ENCODE data around the gene TRPM3.

GRCh38 chr9:70566066-70566465 lies 555.4 kb downstream of the TRPM3 start:
- TF ChIP-seq, protein P1, sequence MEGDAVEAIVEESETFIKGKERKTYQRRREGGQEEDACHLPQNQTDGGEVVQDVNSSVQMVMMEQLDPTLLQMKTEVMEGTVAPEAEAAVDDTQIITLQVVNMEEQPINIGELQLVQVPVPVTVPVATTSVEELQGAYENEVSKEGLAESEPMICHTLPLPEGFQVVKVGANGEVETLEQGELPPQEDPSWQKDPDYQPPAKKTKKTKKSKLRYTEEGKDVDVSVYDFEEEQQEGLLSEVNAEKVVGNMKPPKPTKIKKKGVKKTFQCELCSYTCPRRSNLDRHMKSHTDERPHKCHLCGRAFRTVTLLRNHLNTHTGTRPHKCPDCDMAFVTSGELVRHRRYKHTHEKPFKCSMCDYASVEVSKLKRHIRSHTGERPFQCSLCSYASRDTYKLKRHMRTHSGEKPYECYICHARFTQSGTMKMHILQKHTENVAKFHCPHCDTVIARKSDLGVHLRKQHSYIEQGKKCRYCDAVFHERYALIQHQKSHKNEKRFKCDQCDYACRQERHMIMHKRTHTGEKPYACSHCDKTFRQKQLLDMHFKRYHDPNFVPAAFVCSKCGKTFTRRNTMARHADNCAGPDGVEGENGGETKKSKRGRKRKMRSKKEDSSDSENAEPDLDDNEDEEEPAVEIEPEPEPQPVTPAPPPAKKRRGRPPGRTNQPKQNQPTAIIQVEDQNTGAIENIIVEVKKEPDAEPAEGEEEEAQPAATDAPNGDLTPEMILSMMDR (IDR thresholded peaks at IDR 0.05), result no peak
- no peak for TF ChIP-seq REST (IDR thresholded peaks at IDR 0.05; ENCODE audit: insufficient read depth in 1 of 2, low read depth in 2 of 2, low read length in 1 of 2)

All from Panc1 (cell line).